ENCODE measurements around the gene ZNF526. TPM values are rescaled to one million over a fixed set of nuclear protein-coding genes. Genes with fewer than 3 reads are reported as not detected.
A peak's percentile ranks its signal among the peaks of the same experiment; 100 is the strongest.

The ZNF526 gene
- total and polyA plus RNA-seq, 9 of the 15 experiments (the other 6 are each of a cell fraction or from before 2014, with no cell fraction given), result 1.3 to 17.9 (median 6.2) TPM

DNA sequence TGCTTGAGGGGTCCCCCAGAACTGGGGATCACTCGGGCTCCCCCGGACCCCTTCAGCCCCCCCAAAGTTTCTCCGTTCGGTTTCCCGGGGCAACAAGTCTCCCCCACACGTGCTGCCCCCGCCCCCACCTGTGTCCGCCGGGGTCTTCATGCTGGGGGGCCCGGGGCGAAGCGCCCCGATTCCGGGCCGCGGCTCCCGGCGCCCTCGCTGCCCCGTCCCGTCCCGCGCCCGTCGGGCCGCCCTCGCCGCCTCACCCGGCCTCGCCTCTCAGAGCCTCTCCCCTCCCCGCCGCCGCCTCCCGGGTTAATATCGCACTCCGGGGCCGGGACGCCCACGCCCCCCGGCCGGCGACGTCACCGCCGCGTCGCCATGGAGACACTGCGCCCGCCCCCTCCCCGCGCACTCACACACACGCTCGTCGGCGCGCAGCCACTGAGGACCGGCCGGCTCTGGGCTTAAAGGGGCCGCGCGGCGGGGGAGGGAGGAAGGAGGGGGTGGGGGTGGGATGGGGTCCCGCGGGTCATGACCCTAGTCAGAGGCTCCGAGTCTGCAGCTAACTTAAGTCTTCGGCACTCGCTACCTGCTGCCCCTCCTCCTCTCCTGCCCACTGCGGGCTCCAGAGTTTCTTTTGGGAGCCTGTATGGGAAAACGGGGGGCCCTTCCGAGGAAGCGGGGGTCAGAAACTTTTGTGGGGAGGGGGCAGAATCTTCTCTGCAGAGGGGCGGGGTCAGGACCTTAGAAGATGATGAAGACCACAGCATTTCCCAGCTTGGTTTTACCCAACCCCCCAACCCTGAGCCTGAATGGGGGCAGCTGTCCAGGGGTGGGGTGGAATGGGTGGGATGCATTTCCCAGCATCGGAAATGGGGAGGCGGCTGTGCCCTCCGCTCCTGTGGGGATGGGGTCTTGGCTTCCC is 35.0 kb downstream of the ZNF526 start, which contains the start of gene ERF (continued):
- TF ChIP-seq, protein P1, sequence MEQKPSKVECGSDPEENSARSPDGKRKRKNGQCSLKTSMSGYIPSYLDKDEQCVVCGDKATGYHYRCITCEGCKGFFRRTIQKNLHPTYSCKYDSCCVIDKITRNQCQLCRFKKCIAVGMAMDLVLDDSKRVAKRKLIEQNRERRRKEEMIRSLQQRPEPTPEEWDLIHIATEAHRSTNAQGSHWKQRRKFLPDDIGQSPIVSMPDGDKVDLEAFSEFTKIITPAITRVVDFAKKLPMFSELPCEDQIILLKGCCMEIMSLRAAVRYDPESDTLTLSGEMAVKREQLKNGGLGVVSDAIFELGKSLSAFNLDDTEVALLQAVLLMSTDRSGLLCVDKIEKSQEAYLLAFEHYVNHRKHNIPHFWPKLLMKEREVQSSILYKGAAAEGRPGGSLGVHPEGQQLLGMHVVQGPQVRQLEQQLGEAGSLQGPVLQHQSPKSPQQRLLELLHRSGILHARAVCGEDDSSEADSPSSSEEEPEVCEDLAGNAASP (IDR thresholded peaks at IDR 0.05), result no peak
- TF ChIP-seq FOXP1 (CRISPR knock-in tag; IDR thresholded peaks at IDR 0.05) (peak; percentile 60; the same call in 1 of the 2 replicates), ZNF431 (CRISPR knock-in tag; IDR thresholded peaks at IDR 0.05) (no peak), FOXK1 (CRISPR knock-in tag; IDR thresholded peaks at IDR 0.05; ENCODE audit: borderline replicate concordance) (0 out of 2 replicates have a peak, but pooled peaks have one; percentile 23), RBM39 (optimal IDR thresholded peaks at IDR 0.05; ENCODE audit: low read depth, low read length) (no peak), ZNF586 (CRISPR knock-in tag; conservative IDR thresholded peaks at IDR 0.05) (no peak), BCL6 (CRISPR knock-in tag; IDR thresholded peaks at IDR 0.05) (no peak), CHD1 (IDR thresholded peaks at IDR 0.05; ENCODE audit: low read length) (peak; percentile 63), HMG20B (CRISPR knock-in tag; IDR thresholded peaks at IDR 0.05) (no peak), HNRNPL (IDR thresholded peaks at IDR 0.05; ENCODE audit: low read depth, low read length) (no peak), STAT5B (CRISPR knock-in tag; IDR thresholded peaks at IDR 0.05) (no peak), NELFE (IDR thresholded peaks at IDR 0.05; ENCODE audit: insufficient read depth, insufficient read length) (no peak), HDAC6 (IDR thresholded peaks at IDR 0.05; ENCODE audit: low read depth, low read length) (no peak), DNMT1 (IDR thresholded peaks at IDR 0.05) (no peak), CBFB (CRISPR knock-in tag; IDR thresholded peaks at IDR 0.05) (no peak), ZZZ3 (IDR thresholded peaks at IDR 0.05) (no peak), NR4A1 (CRISPR knock-in tag; IDR thresholded peaks at IDR 0.05) (no peak), NR4A1 (tag; IDR thresholded peaks at IDR 0.05) (no peak), SAFB2 (IDR thresholded peaks at IDR 0.05; ENCODE audit: borderline replicate concordance, low read depth, low read length, severe bottlenecking) (no peak), ESRRB (CRISPR knock-in tag; IDR thresholded peaks at IDR 0.05; ENCODE audit: borderline replicate concordance) (no peak)
- TF ChIP-seq, protein P2, sequence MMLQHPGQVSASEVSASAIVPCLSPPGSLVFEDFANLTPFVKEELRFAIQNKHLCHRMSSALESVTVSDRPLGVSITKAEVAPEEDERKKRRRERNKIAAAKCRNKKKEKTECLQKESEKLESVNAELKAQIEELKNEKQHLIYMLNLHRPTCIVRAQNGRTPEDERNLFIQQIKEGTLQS (IDR thresholded peaks at IDR 0.05), result no peak
- TF ChIP-seq, protein P2 (CRISPR knock-in tag; conservative IDR thresholded peaks at IDR 0.05), result no peak

Data from K562 (cell line).